ENCODE measurements around the gene STON2. TPM values are rescaled to one million over a fixed set of nuclear protein-coding genes. Genes with fewer than 3 reads are reported as not detected.

The STON2 gene
- total RNA-seq, 1 donor from 2014 or later, result 14.0 TPM

GRCh38 chr14:81336009-81336408, 64.1 kb downstream of the STON2 start:
- DNase-seq (ENCODE audit: low spot score), result no peak

DNA sequence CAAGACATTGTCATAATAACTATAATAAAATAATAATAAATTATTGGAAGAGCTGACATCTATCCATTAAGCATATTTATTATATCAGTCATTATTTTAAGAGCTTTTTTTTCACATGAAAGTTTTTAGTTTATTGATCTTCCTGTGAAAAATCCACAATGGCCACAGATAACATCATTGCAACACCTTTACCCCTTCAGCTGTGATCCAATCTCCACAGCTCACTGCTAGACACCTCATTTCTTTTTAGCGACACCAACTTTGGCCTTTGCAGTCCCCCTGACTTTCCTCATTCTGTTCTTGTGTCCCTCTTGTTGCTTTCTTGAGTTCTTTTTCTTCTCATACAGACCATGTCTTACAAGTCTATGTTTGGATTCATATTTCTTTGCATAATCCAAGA, 67.4 kb downstream of the STON2 start:
- no peak for DNase-seq (ENCODE audit: low spot score)

DNA sequence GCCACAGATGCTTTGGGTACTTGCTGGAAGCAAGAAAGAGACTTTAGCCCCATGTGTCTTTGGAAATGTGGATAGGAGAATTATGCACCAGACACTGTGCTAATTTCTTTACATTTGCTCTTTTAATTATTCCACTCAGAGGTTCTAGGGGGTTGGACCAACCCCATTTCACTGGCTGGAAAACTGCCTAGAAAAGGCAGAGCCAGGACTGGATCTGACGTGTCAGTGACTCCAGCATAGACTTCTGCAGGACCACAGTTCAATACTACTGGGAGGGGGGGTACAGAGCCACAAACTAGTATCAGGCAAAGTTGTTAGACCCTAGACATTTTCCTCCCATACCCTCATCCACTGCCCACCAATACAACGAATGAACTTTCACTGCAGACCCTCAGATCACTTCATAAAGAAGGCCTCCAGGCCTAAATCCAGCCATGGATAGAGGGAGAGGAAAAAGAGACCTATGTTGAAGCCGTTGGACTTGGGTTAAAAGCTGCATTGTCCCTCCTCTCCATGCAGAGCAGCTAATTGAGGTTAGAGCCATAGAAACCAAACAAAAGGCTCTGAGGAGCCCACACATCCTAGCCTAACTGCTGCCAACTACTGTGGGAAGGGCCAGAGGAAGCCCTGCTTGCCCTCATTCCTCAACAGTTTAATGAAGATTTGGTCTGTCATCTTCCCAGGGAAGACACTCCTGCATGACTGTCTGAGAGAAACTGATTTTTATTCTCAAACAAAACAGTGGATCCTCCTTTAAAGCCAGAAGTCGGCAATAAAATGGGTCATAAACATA, 68.7 kb downstream of the STON2 start:
- DNase-seq (ENCODE audit: low spot score), result no peak

GRCh38 chr14:81330619-81331122, 69.5 kb downstream of the STON2 start:
- DNase-seq (ENCODE audit: low spot score), result peak; percentile 42

- peak; percentile 51 for DNase-seq (ENCODE audit: low spot score)
Measured at GRCh38 chr14:81329640-81330381, 70.3 kb downstream of the STON2 start.

DNA sequence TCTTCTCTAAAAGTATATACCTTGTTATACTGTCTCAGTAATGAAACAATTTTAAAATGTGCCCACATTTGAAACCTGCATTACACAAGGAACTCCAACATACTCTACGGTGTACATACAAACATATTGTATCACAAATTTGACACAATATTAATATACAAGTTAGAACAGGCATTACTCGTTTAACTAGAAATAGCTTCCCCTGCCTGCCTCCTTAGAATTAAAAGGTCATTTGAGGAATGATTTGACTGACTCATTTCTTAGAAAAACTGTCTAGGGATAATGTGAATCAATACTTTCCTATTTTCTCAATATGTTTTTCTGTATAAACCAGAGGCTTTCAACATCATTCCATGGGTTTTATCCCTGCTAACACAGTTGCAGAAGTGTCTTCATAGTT, 73.7 kb downstream of the STON2 start:
- DNase-seq (ENCODE audit: low spot score), result no peak

GRCh38 chr14:81324011-81324410, 76.1 kb downstream of the STON2 start:
- DNase-seq (ENCODE audit: low spot score), result peak; percentile 75

- DNase-seq (ENCODE audit: low spot score), result no peak
Measured at GRCh38 chr14:81323093-81323492, 77.0 kb downstream of the STON2 start.

- DNase-seq (ENCODE audit: low spot score), result no peak
Measured at GRCh38 chr14:81319946-81320345, 80.2 kb downstream of the STON2 start.

DNA sequence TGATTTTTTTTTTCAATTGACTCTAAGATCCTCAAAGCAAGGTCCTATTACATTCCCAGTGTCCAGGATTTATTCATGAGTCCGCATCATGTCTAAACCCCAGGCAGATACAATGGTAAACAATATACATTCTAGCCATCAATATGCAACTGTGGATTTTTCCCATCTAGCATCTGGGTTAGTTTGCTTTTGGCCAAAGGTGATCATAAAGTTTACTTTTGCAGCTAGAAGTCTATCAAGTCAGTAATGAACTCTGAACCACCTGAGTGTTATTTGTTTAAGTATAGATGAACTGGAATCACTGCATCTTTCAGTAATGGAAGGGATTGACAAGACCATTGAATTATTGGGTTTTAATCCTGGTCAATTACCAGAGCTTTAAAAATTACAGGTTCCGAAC, 80.8 kb downstream of the STON2 start:
- DNase-seq (ENCODE audit: low spot score), result no peak

GRCh38 chr14:81315341-81315740, 84.8 kb downstream of the STON2 start:
- no peak for DNase-seq (ENCODE audit: low spot score)

GRCh38 chr14:81314443-81315175, 85.5 kb downstream of the STON2 start:
- DNase-seq (ENCODE audit: low spot score), result no peak

DNA sequence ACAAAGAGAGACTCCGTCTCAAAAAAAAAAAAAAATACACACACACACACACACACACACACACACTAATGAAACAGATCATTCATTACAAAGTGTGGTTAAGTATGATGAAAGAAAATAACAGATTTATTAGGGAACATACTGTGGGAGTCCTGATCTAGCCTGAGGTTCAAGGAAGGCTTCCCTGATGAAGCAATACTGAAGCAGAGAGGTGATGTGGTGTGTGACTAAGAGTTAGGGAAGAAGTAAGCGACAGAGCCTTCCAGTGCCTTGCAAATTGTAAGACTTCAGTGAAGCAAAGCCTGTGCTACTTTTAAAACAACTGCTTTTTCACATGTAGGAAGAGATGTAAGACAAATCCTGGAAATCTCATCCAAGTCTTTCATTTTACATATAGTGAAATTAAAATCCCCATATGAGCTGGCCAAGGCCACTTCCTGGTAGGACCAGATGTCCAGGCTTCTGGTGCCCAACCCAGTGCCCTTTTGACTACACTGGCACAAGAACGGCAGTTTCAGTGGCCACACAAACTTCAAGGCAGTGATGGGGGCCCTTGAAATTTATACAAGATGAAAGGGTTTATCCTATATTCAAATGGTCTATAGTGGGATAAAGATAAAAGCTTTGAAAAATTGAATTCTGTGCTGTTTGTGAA, 86.2 kb downstream of the STON2 start:
- no peak for DNase-seq (ENCODE audit: low spot score)

DNA sequence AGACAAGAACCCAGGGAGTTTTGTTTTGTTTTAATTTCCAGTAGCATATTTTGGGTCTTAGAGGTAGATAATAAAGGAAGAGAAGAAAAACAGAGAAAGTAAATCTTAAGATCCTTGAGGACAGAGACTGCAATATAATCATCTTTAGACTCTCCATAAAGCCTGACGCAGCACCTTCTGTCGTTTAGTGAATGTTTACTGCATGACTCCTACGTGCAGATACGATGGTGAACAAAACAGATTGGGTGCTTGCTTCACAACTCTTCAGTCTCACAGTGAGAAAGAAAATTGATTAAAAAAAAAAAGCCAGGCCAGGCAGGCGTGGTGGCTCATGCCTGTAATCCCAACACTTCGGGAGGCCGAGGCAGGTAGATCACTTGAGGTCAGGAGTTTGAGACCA, 86.9 kb downstream of the STON2 start:
- no peak for DNase-seq (ENCODE audit: low spot score)

DNA sequence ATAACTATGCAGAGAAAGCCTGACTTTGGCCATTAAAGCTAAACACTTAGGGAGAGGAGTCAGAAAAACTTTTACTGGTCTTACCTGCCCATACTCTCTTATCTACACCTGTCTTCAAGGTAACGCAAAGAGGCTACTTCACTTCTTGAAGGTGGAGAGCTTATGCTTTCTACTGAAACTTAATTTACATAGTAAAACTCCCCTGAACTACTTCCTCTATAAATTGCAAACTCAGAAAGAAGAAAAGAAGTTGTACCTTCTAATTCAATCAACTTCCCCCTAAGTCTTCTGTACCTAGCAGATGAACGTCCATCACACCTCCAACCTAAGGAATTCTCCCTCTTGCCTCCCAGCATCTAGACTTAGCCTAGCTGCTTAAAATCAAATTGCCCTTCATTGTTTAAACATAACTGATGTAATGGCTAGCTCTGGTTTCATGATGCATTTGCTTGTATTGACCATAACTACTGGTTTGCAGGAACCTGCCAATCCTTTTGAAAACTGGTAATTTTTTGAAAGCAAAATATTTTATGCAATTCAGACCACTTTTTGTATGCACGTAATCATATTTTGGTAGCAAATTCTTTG, 87.7 kb downstream of the STON2 start:
- no peak for DNase-seq (ENCODE audit: low spot score)

DNA sequence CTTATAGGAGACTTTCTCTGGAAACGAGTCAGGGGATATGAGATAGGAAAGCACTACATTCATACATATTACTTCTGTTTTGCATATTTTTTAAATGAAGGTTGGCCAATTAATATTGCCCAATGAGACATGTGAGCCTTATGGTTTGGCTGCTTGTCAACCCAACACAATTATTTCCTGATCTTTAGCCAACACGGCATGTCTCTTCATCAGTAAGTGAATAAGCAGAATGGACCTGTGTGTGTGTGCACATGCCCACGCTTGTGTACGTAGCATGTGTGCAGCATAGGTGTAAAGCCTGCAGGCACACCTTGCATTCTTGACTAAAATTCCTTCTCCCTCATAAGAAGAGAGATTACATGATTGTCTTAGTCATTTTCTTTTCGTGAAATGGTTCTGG, 88.3 kb downstream of the STON2 start:
- DNase-seq (ENCODE audit: low spot score), result no peak

- DNase-seq (ENCODE audit: low spot score), result peak; percentile 61
Measured at GRCh38 chr14:81311141-81311540, 89.0 kb downstream of the STON2 start.

- no peak for DNase-seq (ENCODE audit: low spot score)
Measured at GRCh38 chr14:81310606-81311005, 89.5 kb downstream of the STON2 start.

DNA sequence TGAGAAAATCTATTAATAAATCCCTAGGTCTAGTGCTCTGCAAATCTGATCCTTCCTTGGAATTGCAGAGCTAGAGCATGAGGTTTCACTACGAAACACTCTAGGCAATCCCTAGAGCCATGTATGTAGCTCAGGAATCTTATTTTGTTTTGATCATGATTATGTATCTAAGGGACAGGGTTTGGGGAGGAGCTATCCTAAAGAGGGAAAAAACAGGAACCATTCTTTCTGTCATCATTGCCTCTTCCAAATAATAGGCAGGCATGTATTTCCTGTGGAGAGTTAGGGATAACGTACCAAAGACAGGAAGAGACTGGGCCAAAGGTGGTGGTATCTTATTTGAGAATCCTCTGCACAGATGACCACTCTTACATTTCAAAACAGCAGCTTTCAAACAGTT, 90.6 kb downstream of the STON2 start:
- DNase-seq (ENCODE audit: low spot score), result no peak

GRCh38 chr14:81305743-81306142, 94.4 kb downstream of the STON2 start:
- no peak for DNase-seq (ENCODE audit: low spot score)

GRCh38 chr14:81305065-81305464, 95.1 kb downstream of the STON2 start:
- no peak for DNase-seq (ENCODE audit: low spot score)
